ENCODE results near the gene SMIM14.

- TF ChIP-seq CTCF (IDR thresholded peaks at IDR 0.05) (no peak), REST (IDR thresholded peaks at IDR 0.05; ENCODE audit: insufficient read depth in 1 of 2, low read depth in 2 of 2, low read length in 1 of 2) (no peak)
Observed at GRCh38 chr4:39514888-39515401, 123.7 kb downstream of the SMIM14 start.
